ENCODE measurements around the gene EHF. TPM values are rescaled to one million over a fixed set of nuclear protein-coding genes. Genes with fewer than 3 reads are reported as not detected.

The EHF gene
- total RNA-seq, 2 experiments from 2014 or later: not detected

GRCh38 chr11:34647532-34647931 is 26.6 kb downstream of the EHF start:
- ATAC-seq (no peak), DNase-seq (peak; percentile 23)
- Mint-ChIP-seq H3K36me3 (ENCODE audit: low read depth) (peaks cover 2% of the 10 kb centered on the region), H3K4me3 (no peak overlapping the region), H3K4me1 (ENCODE audit: low read depth) (peaks cover 31% of the 10 kb centered on the region), H3K27me3 (peaks cover 48% of the 10 kb centered on the region), H3K27ac (no peak overlapping the region), H3K9me3 (no peaks in the 10 kb centered on the region)
- POLR2A ChIA-PET: no interaction called here
- intact Hi-C loops (cut with micrococcal nuclease): no loop called here
- TF ChIP-seq CTCF (IDR thresholded peaks at IDR 0.05): no peak
- CTCF ChIA-PET: no interaction called here

GRCh38 chr11:34648036-34648435 is 27.1 kb downstream of the EHF start:
- intact Hi-C loops (cut with micrococcal nuclease): no loop called here
- H3K4me3 Mint-ChIP-seq: no peak overlapping the region
- H3K36me3 Mint-ChIP-seq (ENCODE audit: low read depth): peaks cover 2% of the 10 kb centered on the region
- peaks cover 35% of the 10 kb centered on the region for H3K4me1 Mint-ChIP-seq (ENCODE audit: low read depth)
- H3K9me3 Mint-ChIP-seq: no peaks in the 10 kb centered on the region
- ATAC-seq: no peak
- H3K27ac Mint-ChIP-seq: no peak overlapping the region
- POLR2A ChIA-PET: no interaction called here
- CTCF ChIA-PET: interaction anchor here (2.9 kb wide), 1 partner anchor 61 kb away, joined by 20 read pairs; no protein-coding TSS in a partner anchor
- TF ChIP-seq CTCF (IDR thresholded peaks at IDR 0.05): no peak
- peaks cover 50% of the 10 kb centered on the region for H3K27me3 Mint-ChIP-seq
- DNase-seq: no peak

GRCh38 chr11:34649597-34649996 is 28.7 kb downstream of the EHF start:
- Mint-ChIP-seq H3K27ac (no peak overlapping the region), H3K27me3 (peaks cover 55% of the 10 kb centered on the region), H3K4me1 (ENCODE audit: low read depth) (peaks cover 42% of the 10 kb centered on the region), H3K9me3 (no peaks in the 10 kb centered on the region), H3K4me3 (no peak overlapping the region), H3K36me3 (ENCODE audit: low read depth) (peaks cover 2% of the 10 kb centered on the region)
- ATAC-seq (no peak), DNase-seq (no peak)
- CTCF ChIA-PET: interaction anchor here (1.0 to 2.9 kb wide), 3 partner anchors 59 to 277 kb away, joined by 3 to 20 read pairs (median 3); no protein-coding TSS in a partner anchor
- intact Hi-C loops (cut with micrococcal nuclease): no loop called here
- POLR2A ChIA-PET: interaction anchor here (0.6 to 1.8 kb wide), 5 partner anchors 15 to 1421 kb away, joined by 3 to 5 read pairs (median 3); no protein-coding TSS in a partner anchor
- no peak for TF ChIP-seq CTCF (IDR thresholded peaks at IDR 0.05)

GRCh38 chr11:34650528-34650927 is 29.6 kb downstream of the EHF start:
- peak overlapping the region; percentile 77 for H3K27ac Mint-ChIP-seq
- intact Hi-C loops (cut with micrococcal nuclease): no loop called here
- POLR2A ChIA-PET: interaction anchor here (0.6 to 1.8 kb wide), 9 partner anchors 8 to 755 kb away, joined by 3 to 5 read pairs (median 3); no protein-coding TSS in a partner anchor
- ATAC-seq (peak; percentile 91), DNase-seq (peak; percentile 97)
- H3K9me3 Mint-ChIP-seq: no peaks in the 10 kb centered on the region
- peaks cover 57% of the 10 kb centered on the region for H3K27me3 Mint-ChIP-seq
- CTCF ChIA-PET: interaction anchor here (1.1 to 2.9 kb wide), 2 partner anchors 60 to 64 kb away, joined by 3 to 20 read pairs; no protein-coding TSS in a partner anchor
- peaks cover 42% of the 10 kb centered on the region for H3K4me1 Mint-ChIP-seq (ENCODE audit: low read depth)
- H3K4me3 Mint-ChIP-seq: peak overlapping the region; percentile 39
- TF ChIP-seq CTCF (IDR thresholded peaks at IDR 0.05): no peak
- peaks cover 2% of the 10 kb centered on the region for H3K36me3 Mint-ChIP-seq (ENCODE audit: low read depth)

GRCh38 chr11:34651551-34651950 is 30.7 kb downstream of the EHF start:
- TF ChIP-seq CTCF (IDR thresholded peaks at IDR 0.05): no peak
- no peaks in the 10 kb centered on the region for H3K9me3 Mint-ChIP-seq
- intact Hi-C loops (cut with micrococcal nuclease): no loop called here
- H3K4me3 Mint-ChIP-seq: no peak overlapping the region
- no peak overlapping the region for H3K27ac Mint-ChIP-seq
- H3K27me3 Mint-ChIP-seq: peaks cover 56% of the 10 kb centered on the region
- H3K36me3 Mint-ChIP-seq (ENCODE audit: low read depth): peaks cover 2% of the 10 kb centered on the region
- peaks cover 42% of the 10 kb centered on the region for H3K4me1 Mint-ChIP-seq (ENCODE audit: low read depth)
- ATAC-seq (no peak), DNase-seq (no peak)
- ChIA-PET POLR2A (interaction anchor here (1.8 kb wide), 1 partner anchor 37 kb away, joined by 5 read pairs; no protein-coding TSS in a partner anchor), CTCF (no interaction called here)

Data from activated CD8-positive, alpha-beta T cell treated with anti-CD3 and anti-CD28 coated beads for 36 hours (primary cell).